Fibroblast of lung (primary cell): ENCODE measurements around the gene ANKRD65.
"Not testable (repeated sequence)": the region's sequence is repeated elsewhere in the genome, so short reads cannot be mapped to it uniquely, and the experiment has no call there.

Experiments used
- CTCF ChIP-seq, 2 donors: IDR thresholded peaks in 1 of 2; conservative IDR thresholded peaks in 1 of 2; 1 replicate in 1 of 2; 2 replicates in 1 of 2; pipeline ENCODE4 v1.5.1; 2011 to 2012; ENCODE audit warnings: low read length in 2 of 2, control low read depth in 1 of 2, inconsistent platforms in 1 of 2, low read depth in 1 of 2, mild to moderate bottlenecking in 1 of 2
- EZH2 ChIP-seq: IDR thresholded peaks from 2 replicates; pipeline ENCODE4 v1.5.1; 2012; ENCODE audit warnings: low read length, control low read depth, mild to moderate bottlenecking; ENCODE audit errors: missing control alignments

GRCh38 chr1:1412311-1412902 lies 8.7 kb downstream of the ANKRD65 start:
- not testable (repeated sequence) for TF ChIP-seq CTCF (conservative IDR thresholded peaks at IDR 0.05 in 1 of 2, IDR thresholded peaks at IDR 0.05 in 1 of 2; ENCODE audit: low read depth in 1 of 2, low read length in 2 of 2); EZH2
